22Rv1 (cell line): ENCODE results near the gene AGAP3.

Source experiments
- H3K27ac ChIP-seq: fragments of 450-650 bp; 2 replicates; pipeline ENCODE4 v1.5.1; 2017
- ZFX ChIP-seq: fragments of 450-650 bp; IDR thresholded peaks from 2 replicates; pipeline ENCODE4 v1.6.1; 2017; ENCODE audit warnings: antibody characterized with exemption, borderline replicate concordance
- TF ChIP-seq, protein P1 (sequence below): fragments of 450-650 bp; IDR thresholded peaks from 2 replicates; pipeline ENCODE4 v1.5.1; 2017; ENCODE audit warnings: mild to moderate bottlenecking

Gene AGAP3

GRCh38 chr7:151193203-151193978, 107.1 kb downstream of the AGAP3 start:
- TF ChIP-seq, protein P1, sequence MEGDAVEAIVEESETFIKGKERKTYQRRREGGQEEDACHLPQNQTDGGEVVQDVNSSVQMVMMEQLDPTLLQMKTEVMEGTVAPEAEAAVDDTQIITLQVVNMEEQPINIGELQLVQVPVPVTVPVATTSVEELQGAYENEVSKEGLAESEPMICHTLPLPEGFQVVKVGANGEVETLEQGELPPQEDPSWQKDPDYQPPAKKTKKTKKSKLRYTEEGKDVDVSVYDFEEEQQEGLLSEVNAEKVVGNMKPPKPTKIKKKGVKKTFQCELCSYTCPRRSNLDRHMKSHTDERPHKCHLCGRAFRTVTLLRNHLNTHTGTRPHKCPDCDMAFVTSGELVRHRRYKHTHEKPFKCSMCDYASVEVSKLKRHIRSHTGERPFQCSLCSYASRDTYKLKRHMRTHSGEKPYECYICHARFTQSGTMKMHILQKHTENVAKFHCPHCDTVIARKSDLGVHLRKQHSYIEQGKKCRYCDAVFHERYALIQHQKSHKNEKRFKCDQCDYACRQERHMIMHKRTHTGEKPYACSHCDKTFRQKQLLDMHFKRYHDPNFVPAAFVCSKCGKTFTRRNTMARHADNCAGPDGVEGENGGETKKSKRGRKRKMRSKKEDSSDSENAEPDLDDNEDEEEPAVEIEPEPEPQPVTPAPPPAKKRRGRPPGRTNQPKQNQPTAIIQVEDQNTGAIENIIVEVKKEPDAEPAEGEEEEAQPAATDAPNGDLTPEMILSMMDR, result no peak
- no peak for TF ChIP-seq ZFX
- no peak overlapping the region for H3K27ac ChIP-seq
